Superior temporal gyrus (tissue), 1 donor: ENCODE results near the gene PTGIS.

Source experiments
- DNase-seq: peaks from one replicate; pipeline ENCODE4 v3.0.0-alpha.2; 2016; ENCODE audit errors: extremely low spot score

The PTGIS gene

DNA sequence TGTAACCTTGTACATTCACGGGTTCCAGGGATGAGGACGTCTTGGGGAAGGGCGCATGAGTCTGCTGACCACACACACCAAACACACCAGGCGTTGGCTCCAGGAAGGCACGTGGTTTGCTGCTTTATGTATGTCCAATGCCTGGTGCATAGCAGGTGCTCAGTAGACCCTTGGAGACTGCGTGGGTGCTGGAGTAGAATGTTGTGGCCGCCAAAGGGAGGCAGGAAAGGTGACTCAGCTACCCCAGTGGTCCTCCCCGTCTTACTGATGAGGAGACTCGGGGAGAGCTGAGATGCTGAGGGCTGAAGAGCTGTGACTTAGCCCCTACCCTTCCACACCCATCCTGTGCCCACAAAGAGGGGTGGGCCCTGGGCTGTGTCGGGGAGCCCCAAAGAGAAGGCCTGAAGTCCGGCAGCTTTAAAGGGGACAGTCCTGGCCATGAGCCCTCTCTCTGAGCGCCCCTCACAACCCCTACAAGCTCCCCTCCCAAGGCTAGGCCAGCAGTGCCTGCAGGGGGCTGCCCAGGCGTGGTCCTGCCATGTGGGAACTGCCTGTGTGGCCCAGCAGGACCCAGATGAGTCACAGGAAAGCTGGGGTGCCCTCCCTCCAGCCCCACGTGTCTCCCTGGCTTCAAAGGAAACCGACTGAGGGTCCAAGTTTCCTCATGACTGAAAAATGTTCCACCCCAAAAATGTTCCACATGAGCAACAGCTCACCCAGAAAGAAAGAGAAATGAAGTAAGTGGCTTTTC is 28.0 kb upstream of the PTGIS start:
- no peak for DNase-seq

DNA sequence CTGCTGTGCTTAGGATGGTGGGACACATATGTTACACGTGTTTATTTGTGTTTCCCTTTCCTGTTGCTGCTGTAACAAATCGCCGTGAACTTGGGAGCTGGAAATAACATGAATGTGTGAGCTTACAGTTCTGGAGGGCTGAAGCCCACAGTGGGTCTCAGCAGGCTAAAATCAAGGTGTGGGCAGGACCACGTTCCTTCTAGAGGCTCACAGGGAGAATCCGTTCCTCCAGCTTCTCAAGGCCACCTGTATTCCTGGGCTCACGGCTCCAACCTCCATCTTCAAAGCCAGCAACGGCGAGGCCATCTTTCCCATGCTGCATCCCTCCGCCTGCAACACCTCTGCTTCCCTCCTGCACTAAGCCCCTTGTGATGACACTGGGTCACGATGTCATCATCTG is 27.4 kb upstream of the PTGIS start:
- DNase-seq: no peak

DNA sequence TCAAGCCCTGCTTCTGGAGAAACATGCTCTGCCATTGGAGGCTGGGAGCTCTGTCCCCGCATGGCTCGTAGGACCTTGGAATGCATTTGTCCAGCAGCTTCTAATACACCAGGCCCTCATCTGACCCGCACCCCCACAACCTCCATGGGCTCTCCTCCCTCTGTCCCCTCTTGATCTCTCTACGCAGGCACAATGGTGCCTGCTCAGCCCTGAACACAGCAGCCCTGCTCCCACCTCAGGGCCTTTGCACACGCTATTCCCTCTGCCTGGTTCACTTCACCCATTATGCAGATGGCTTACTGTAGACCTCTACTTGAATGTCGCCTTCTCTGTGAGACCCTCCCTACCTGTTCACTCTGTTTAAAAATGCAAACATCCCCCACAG is 27.0 kb upstream of the PTGIS start:
- DNase-seq: no peak

DNA sequence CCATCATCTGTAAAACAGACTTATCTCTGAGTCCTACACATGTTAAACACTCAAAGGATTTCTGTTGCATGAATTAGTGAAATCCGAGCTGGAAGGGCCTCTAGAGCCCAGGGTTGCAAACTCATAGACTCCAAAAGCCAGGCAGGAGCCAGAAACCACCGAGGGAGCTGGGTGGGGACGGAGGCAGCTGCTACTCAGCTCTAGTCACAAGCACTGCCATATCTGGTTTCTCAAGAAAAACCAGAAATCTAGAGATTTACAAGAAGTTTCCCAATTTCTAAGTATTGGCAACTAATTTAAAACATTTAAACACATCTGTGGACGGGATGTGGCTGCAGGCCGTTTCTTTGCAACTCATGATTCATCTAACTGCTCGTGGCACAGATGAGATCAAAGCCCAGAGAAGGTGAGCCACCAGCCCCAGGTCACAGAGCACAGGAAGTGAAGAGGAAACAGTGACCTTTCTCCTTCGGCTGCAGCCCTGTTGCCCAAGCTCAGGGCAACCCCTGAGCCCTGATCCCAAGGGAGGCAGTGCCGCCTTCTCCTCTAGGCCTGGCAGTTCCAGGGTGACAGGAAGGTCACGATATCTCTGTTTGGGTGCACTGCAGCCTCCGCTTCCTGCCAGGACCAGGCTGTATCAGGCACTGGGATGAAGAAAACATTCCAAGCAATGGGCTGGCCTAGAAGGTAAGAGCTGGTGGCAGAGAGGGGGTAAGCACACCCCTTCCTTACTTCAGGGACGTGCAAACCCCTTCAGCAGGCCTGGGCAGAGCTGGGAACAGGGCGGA is 26.4 kb upstream of the PTGIS start:
- no peak for DNase-seq

DNA sequence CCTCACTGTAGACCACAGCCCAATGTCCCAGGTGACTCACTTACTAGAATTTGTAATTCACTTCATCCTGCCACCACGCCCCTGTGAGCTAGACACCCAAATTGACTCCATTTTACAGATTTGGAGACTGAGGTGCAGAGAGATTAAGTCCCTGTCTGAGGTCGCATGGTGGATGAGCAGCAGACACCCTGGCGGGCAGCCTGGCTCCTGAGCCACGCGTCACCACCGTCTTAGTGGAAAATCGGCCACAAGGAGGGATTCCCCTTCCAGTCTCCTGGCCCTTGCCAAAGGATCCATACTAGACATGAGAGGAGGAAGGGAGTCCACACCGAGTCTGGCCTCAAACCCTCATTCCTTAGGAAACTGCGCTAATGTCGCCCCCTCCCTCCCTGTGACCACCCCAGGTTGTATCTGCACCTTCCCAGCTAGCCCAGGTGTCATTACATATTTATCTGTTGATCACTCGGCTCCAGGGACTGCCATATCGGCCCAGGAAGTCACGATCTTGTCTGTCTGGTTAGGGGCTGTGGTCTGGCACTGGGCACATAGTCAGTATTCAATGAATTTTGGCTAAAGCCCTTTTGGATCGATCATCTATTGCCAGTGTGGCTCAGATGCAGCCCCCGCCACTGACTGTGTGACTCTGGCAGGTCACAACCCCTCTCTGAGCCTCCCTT is 25.7 kb upstream of the PTGIS start:
- DNase-seq: no peak

DNA sequence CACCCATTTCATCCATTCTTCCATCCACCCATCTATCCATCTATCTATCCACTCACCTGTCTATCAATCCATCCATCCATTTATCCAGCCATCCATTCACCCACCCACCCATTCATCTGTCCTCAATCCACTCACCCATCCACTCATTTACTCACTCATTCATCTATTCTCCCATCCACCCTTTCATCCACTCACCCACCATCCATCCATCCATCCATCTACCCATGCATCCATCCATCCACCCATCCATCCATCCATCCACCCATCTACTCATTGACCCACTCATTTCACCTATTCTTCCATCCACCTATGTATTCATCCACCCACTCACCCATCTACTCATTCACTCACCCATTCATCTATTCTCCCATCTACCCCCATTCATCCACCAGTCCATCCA is 24.2 kb upstream of the PTGIS start:
- DNase-seq: no peak

DNA sequence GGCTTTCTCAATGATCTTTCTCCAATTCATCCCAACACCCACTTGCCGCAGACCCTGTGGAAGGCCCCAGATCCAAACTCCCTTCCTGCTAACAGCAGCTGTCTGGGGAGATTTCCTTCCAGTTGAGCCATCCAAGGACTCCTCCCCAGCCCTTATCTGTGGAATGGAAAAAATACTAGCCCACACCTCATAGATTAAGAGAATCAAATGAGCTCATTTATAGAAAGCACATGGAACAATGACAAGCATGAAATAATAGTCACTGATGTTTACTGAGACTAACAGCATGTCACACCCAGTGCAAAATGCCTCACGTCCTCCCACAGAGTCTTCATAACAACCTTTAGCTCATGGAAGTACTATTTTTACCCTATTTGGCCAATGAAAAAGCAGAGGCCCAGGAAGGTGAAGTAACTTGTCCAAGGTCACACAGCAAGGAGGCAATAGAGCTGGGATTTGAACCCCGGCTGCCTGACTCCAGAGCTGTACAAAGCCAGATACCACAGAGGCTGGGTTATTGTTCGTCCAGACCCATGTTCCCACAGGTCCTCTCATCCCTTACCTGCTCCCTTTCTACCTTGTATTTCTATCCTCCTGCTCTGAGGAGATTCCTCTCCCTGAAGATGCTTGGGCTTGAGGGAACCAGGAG is 23.4 kb upstream of the PTGIS start:
- DNase-seq: no peak

DNA sequence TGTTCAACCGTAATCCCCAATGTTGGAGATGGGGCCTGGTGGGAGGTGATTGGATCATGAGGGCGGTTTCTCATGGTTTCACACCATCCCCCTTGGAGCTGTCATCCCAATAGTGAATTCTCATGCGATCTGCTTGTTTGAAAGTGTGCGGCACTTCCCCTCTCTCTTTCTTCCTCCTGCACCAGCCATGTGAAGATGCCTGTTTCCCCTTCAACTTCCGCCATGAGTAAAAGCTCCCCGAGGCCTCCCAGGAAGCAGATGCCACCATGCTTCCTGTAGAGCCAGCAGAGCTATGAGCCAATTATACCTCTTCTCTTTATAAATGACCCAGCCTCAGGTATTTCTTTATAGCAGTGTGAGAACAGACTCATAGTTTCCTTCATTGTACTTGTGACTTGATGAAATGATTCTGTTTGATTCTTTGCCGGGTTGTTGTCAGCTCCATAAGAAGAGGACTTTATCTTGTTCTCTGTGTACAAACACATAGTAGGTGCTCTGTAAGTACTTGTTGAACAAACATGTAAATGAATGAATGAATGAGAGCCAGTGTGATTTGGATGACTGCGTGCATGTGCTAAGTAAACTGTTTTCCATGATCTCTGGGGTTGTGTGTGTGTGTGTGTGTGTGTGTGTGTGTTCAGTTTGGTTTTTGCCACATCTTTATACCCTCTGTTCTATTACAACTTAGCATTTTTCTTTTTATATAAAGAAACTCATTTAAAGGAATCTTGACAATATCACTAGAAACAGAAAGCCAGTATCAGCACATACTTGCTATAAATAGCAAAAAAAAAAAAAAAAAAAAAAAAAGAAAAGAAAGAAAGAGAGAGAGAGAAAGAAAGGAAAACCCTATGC is 22.5 kb upstream of the PTGIS start:
- DNase-seq: no peak

DNA sequence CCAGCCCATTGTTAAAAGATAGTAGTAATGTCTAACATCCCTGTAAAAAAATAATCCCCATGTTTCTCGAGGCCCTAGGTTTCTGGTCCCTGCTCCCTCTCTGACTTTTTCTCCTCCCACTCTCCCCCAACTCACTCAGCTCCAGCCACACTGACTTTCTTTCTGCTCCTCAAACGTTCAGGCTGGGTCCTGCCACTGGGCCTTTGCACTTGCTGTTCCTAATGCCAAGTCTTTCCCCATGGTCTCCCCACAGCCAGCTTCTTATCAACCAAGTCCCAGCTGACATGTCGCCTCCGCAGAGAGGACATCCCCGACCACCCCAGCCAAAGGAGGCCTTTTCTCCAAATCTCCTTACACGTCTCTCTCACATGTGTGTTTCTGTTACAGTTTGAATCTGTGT is 21.8 kb upstream of the PTGIS start:
- DNase-seq: no peak

DNA sequence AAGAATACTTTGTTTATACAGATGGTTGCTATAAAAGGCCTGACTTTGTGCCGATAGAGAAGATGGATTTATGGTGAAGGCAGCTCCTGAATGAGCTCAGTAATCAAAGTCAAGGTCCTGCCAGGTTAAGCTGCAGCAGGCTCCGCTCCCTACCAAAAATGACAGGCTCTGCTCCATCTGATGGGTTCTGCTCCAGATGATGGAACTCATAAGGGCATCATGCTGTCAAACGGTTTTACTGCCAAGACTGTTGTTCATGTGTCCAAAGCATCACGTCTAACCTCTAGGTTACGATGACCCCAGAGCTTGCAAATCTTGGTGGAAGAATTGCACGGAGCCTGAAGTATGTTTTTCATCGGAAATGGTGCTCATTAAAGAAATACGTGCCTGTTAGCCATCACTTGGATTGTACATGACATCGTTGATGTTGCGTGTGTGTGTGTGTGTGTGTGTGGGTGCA is 19.2 kb upstream of the PTGIS start:
- DNase-seq: no peak

DNA sequence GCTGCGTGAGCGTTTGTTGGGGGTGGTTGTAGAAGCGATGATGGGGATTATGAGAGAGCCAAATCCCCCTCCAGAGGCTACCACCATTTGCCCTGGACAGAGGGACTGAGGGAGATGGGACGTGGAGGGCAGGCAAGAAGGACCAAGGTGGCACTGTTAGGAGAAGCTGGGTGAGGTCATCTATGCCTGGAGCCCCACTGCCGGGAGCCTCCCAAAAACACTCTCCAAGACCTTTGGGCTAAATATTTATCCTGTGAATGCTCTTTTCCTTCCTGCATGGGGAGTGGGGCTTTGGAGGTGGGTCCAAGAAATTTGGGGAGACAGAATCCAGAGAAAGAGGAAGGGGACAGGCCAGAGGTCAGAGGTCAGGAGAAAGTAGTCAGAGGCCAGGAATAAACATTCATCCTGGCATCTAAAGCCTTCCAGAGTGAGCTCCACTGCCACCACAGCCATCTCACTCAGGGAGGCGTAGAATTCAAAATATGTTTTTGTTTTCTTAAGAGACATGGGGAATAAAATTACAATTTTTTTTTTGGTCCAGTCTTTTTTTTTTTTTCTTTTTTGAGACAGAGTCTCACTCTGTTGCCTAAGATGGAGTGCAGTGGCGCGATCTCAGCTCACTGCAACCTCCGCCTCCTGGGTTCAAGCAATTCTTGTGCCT is 17.8 kb upstream of the PTGIS start:
- DNase-seq: no peak

DNA sequence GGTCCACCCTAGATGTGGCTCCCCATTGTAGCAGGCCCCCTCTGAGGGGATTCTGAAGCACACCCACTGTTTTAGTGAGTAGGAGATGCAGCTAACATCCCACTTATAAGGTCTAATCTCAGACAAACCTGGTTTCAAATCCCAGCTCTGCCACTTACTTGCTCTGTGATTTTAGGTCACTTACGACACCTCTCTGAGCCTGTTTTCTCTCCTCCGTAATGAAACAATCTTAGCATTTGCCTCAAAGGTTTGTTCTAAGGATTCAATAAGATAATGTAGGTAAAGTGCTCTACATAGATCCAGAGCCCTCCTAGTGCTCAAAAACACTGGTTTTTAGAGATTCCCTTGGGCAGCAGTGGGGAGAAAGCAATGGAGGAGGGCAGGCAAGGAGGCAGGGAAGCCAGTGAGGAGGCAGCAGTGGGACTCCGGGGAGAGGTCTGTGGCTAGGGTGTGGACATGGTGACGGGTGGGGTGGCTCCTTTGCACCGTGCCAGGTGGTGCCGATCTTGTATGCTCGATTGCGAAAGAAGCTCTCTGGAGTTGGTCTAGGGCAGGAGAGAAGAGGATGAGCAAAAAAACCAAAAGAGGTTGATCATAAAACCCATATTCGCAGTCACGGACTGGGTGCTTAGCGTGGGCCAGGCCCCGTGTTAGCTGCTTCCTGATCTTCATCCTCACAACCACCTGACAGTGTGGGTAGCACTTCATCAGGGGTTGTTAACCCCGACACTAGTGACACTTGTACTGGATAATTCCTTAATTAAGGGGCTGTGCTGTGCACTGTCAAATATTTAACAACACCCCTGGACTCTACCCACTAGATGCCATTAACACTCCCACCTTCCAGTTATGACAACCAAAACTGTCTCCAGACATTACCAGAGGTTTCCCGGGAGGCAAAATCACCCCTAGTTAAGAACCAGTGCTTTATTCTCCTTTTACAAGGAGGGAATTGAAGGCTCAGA is 16.8 kb upstream of the PTGIS start:
- DNase-seq: no peak

DNA sequence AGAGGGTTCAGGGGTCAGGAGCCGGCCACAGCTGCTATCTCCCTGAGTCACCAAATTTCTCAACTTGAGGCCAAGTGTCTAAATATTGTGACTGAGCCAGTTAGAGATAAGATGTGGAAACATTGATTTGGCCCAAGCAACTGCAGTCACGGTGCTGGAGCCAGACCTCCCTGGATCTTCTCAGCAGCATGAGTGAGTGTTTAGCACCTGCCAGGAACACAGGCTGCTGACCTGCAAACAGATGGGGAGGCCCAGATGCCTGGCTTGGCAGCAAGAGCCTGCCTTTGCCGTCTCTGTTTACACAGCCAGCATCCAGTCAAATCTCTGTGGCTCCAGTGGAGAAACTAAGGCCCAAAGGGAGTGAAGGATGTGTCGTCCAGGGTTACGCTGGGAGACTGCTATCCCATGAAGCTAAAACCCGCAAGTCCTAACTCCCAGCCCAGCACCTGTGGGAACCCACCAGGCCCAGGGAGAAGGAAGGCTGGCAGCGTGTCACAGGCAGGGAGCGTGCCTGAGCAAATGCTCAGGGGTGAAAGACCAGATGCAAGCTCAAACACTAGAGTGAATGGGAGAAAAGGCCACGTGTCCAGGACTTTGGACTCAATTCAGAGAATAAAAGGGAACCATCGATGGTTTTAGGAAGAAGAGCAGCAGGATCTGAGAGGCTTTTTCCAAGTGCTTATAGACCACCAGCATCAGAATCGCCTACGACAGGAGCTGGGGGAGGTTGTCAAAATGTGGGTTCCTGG is 15.9 kb upstream of the PTGIS start:
- peak; percentile 12 for DNase-seq

DNA sequence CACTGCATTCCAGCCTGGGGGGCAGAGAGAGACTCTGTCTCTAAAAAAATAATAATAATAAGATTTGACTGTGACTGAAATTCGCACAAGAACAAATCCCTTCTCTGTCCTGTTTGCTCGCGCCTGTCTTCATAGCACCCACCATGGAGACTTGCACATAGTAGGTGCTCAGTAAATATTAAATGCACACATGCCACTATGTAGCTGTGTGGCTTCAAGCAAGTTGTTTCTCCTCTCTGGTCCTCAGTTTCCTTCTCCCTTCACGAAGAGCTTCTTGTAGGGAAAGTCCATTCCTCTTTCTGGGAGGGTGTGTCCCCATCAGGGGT is 15.4 kb upstream of the PTGIS start:
- no peak for DNase-seq

DNA sequence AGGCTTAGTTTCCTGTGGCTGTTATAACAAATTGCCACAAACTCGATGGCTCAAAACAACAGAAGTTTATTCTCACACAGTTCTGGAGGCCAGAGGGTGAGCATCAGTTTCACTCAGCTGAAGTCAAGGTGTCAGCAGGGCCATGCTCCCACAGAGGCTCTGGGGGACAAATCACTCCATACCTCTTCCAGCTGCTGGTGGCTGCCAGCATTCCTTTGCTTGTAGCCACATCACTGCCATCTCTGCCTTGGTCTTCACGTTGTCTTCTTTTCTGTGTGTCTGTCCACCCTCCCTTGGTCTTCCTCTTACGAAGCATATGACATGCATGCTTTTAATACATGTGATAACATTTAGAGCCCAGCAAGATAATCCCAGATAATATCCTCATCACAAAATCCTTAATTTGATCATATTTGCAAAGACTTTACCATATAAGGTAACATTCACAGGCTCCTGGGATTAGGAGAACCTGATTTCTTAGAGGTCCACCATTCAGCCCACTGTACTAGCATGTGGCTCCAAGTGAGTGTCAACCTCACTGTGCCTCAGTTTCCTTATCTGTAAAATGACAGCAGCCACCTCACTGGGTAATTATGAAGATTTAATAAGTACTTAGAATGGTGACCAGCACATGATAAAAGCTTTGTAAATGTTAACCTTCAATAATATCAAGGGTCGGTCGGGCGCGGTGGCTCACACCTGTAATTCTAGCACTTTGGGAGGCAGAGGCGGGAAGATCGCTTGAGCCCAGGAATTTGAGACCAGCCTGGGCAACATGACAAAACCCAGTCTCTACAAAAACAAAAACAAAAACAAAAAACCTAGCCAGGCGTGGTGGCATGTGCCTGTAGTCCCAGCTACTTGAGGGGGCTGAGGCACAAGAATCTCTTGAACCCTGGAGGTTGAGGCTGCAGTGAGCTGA is 14.7 kb upstream of the PTGIS start:
- no peak for DNase-seq

DNA sequence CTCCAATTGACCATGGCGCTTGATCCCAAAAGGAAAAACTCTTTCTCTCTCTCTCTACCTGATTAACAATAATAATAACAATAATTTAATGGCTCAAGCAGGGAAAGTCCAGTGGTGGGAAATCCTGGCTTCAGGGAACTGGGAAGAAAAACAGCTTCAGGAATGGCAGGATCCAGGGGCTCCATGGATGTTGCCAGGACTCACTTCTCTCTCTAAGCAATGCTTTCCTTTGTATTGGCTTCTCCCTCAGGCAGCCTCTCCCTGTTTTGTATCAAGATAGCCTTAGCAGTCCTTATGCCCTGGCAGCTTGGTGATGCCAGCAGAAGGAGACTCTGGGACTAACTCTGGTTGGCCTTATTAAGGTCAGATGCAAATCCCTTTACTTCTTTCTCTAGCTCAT is 13.5 kb upstream of the PTGIS start:
- no peak for DNase-seq

DNA sequence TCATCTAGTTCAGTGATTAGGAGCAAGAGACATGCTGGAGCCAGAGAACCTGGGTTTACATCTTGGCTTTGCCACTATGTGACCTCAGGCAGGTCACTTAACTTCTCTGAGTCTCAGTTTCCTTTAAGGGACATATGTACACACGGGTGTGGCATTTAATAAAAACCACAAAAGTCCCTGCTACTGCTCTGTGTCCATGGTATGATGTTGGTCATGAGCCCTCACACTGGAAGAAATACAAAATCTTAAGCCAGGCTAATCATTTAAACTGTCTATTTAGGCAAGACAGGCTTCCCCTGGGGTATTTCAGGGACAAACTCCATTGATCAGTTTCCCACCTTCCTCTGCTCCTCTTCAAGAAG is 12.9 kb upstream of the PTGIS start:
- no peak for DNase-seq
